Stimulated activated CD4-positive, alpha-beta T cell treated with anti-CD3 and anti-CD28 coated beads, TNF-alpha, amount 100 ng/mL, for 4 hours (primary cell): Measurements from ENCODE around the gene TTPAL.
A peak's percentile ranks its signal among the peaks of the same experiment; 100 is the strongest.

Experiments used
- DNase-seq, 3 experiments: peaks; one replicate each; pipeline ENCODE4 v3.0.0-alpha.2; 2020; ENCODE audit warnings: low read depth in 3 of 3

The TTPAL gene

GRCh38 chr20:44495802-44496481, 20.3 kb downstream of the TTPAL start:
- peak in 1 of 3 experiments; percentile 9 for DNase-seq

GRCh38 chr20:44496976-44497375, 21.3 kb downstream of the TTPAL start:
- no peak for DNase-seq

- DNase-seq, result no peak
These were observed 22.1 kb downstream of the TTPAL start for GRCh38 chr20:44497761-44498160.

GRCh38 chr20:44500221-44500620, 24.5 kb downstream of the TTPAL start:
- DNase-seq, result no peak

- no peak for DNase-seq
These were observed 25.8 kb downstream of the TTPAL start for GRCh38 chr20:44501448-44501847.

- DNase-seq, result no peak
These were observed 27.3 kb downstream of the TTPAL start for GRCh38 chr20:44502968-44503367.

- DNase-seq, result no peak
These were observed 29.0 kb downstream of the TTPAL start for GRCh38 chr20:44504402-44505307.

- DNase-seq, result no peak
These were observed 34.1 kb downstream of the TTPAL start for GRCh38 chr20:44509762-44510161.

GRCh38 chr20:44513871-44514270, 38.2 kb downstream of the TTPAL start:
- DNase-seq, result no peak

- DNase-seq, result no peak
These were observed 40.8 kb downstream of the TTPAL start for GRCh38 chr20:44516491-44516890.

- DNase-seq, result no peak
These were observed 41.8 kb downstream of the TTPAL start for GRCh38 chr20:44517454-44517853.

- DNase-seq, result no peak
These were observed 42.6 kb downstream of the TTPAL start for GRCh38 chr20:44518248-44518647.

- DNase-seq, result no peak
These were observed 45.2 kb downstream of the TTPAL start for GRCh38 chr20:44520881-44521280.

GRCh38 chr20:44521484-44522481, 46.1 kb downstream of the TTPAL start, which contains the start of gene SERINC3:
Gene SERINC3, minus strand, starts transcription at chr20:44522070. Its CDS starts 119 bp downstream, at chr20:44521951.
- DNase-seq, result peak; percentile 88 to 94 (median 89)

GRCh38 chr20:44522841-44523240, 47.2 kb downstream of the TTPAL start:
- DNase-seq, result no peak

GRCh38 chr20:44523746-44524145, 48.1 kb downstream of the TTPAL start:
- DNase-seq, result no peak

GRCh38 chr20:44526129-44526528, 50.5 kb downstream of the TTPAL start:
- DNase-seq, result no peak

- no peak for DNase-seq
These were observed 52.1 kb downstream of the TTPAL start for GRCh38 chr20:44527716-44528199.

GRCh38 chr20:44528309-44528708, 52.6 kb downstream of the TTPAL start:
- DNase-seq, result no peak

- DNase-seq, result no peak
These were observed 56.7 kb downstream of the TTPAL start for GRCh38 chr20:44532259-44532980.

- DNase-seq, result no peak
These were observed 57.3 kb downstream of the TTPAL start for GRCh38 chr20:44532981-44533331.
